Measurements from ENCODE around the gene SEC24A. TPM values are rescaled to one million over a fixed set of nuclear protein-coding genes. Genes with fewer than 3 reads are reported as not detected.
"Not testable (repeated sequence)": the region's sequence is repeated elsewhere in the genome, so short reads cannot be mapped to it uniquely, and the experiment has no call there.

Gene SEC24A
- total RNA-seq, 4 donors from 2014 or later: 12.8 to 17.9 (median 14.7) TPM

GRCh38 chr5:134626369-134627014 lies 22.1 kb upstream of the SEC24A start:
- Histone ChIP-seq H3K4me3 (no peak overlapping the region), H3K9me3 (no peaks in the 10 kb centered on the region), H3K27me3 (no peaks in the 10 kb centered on the region), H3K4me1 (peaks cover 13 to 28% (median 18%) of the 10 kb centered on the region in 4 donors), H3K36me3 (peaks cover 0 to 52% (median 22%) of the 10 kb centered on the region in 4 donors), H3K27ac (replicated peaks in 1 of 4) (no peak overlapping the region)
- 60% methylated on average over 2 of the region's 2 CpGs for WGBS
- intact Hi-C loops (cut with DNase I): no loop called here
- no peak for DNase-seq (ENCODE audit: extremely low spot score)
- TF ChIP-seq, protein P1, sequence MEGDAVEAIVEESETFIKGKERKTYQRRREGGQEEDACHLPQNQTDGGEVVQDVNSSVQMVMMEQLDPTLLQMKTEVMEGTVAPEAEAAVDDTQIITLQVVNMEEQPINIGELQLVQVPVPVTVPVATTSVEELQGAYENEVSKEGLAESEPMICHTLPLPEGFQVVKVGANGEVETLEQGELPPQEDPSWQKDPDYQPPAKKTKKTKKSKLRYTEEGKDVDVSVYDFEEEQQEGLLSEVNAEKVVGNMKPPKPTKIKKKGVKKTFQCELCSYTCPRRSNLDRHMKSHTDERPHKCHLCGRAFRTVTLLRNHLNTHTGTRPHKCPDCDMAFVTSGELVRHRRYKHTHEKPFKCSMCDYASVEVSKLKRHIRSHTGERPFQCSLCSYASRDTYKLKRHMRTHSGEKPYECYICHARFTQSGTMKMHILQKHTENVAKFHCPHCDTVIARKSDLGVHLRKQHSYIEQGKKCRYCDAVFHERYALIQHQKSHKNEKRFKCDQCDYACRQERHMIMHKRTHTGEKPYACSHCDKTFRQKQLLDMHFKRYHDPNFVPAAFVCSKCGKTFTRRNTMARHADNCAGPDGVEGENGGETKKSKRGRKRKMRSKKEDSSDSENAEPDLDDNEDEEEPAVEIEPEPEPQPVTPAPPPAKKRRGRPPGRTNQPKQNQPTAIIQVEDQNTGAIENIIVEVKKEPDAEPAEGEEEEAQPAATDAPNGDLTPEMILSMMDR (IDR thresholded peaks at IDR 0.05): no peak
- no peak for TF ChIP-seq EP300 (IDR thresholded peaks at IDR 0.05)
- no peak for TF ChIP-seq POLR2AphosphoS5 (IDR thresholded peaks at IDR 0.05)
- TF ChIP-seq POLR2A (IDR thresholded peaks at IDR 0.05; ENCODE audit: low read depth): no peak

GRCh38 chr5:134634227-134634626 lies 14.4 kb upstream of the SEC24A start:
- no peaks in the 10 kb centered on the region for H3K9me3 ChIP-seq
- H3K27ac ChIP-seq (replicated peaks in 1 of 4): no peak overlapping the region
- no peak for DNase-seq (ENCODE audit: extremely low spot score)
- H3K27me3 ChIP-seq: no peaks in the 10 kb centered on the region
- peaks cover 12 to 30% (median 25%) of the 10 kb centered on the region in 4 donors for H3K4me1 ChIP-seq
- peaks cover 0 to 8% (median 0%) of the 10 kb centered on the region in 4 donors for H3K36me3 ChIP-seq
- no peak overlapping the region for H3K4me3 ChIP-seq
- intact Hi-C loops (cut with DNase I): no loop called here
- WGBS: 91% methylated on average over 10 of the region's 10 CpGs
- no peak for TF ChIP-seq POLR2AphosphoS5 (IDR thresholded peaks at IDR 0.05)
- TF ChIP-seq, protein P1 (IDR thresholded peaks at IDR 0.05): no peak
- TF ChIP-seq POLR2A (IDR thresholded peaks at IDR 0.05; ENCODE audit: low read depth): no peak
- no peak for TF ChIP-seq EP300 (IDR thresholded peaks at IDR 0.05)

DNA sequence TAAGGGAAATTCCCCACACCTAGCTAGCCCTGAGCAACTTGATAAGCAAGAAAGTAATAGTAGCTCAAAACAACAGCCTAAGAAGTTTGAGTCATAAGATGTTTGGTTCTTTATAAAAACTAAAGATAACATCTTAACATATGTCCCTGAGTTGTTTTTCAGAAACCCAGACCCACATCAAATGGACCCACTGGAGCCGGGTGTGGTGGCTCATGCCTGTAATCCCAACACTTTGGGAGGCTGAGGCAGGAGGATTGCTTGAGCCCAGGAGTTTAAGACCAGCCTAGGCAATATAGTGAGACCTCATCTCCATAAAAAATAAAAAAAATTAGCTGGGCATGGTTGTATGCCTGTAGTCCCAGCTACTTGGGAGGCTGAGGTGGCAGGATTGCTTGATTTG lies 13.2 kb upstream of the SEC24A start:
- intact Hi-C loops (cut with DNase I): not testable (repeated sequence)

DNA sequence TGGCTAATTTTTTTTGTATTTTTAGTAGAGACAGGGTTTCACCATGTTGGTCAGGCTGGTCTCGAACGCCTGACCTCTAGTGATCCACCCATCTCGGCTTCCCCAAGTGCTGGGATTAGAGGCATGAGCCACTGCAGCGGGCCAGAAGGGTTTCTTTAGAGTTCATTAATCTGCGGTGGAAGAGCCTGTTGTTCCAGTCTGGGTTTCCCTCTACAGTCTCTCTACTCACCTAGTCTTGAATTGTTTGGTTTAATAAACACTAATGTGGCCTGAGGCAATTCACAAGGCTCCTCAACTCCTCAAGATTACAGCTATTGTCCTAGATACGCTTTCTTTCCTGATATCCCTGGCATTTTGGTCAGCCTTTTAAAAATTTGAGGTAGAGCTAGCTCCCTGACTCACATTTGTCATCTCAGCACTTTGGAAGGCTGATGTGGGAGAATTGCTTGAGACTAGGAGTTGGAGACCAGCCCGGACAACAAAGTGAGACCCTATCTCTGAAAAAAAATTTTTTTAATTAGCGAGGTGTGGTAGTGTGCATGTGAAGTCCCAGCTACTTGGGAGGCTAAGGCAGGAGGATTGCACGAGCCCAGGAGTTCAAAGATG lies 11.4 kb upstream of the SEC24A start:
- no peaks in the 10 kb centered on the region for H3K9me3 ChIP-seq
- DNase-seq (ENCODE audit: extremely low spot score): no peak
- peaks cover 0 to 8% (median 6%) of the 10 kb centered on the region in 4 donors for H3K4me1 ChIP-seq
- WGBS: 91% methylated on average over 9 of the region's 9 CpGs
- TF ChIP-seq POLR2AphosphoS5 (IDR thresholded peaks at IDR 0.05): no peak
- TF ChIP-seq, protein P1 (IDR thresholded peaks at IDR 0.05): no peak
- TF ChIP-seq POLR2A (IDR thresholded peaks at IDR 0.05; ENCODE audit: low read depth): no peak
- no peak for TF ChIP-seq EP300 (IDR thresholded peaks at IDR 0.05)
- no peak overlapping the region for H3K4me3 ChIP-seq
- intact Hi-C loops (cut with DNase I): no loop called here
- no peaks in the 10 kb centered on the region for H3K36me3 ChIP-seq
- no peak overlapping the region for H3K27ac ChIP-seq (replicated peaks in 1 of 4)
- H3K27me3 ChIP-seq: no peaks in the 10 kb centered on the region

More for the DNA sequence above, 13.2 kb upstream of the SEC24A start:
- H3K36me3 ChIP-seq; H3K27me3 ChIP-seq; DNase-seq (ENCODE audit: extremely low spot score); H3K27ac ChIP-seq (replicated peaks in 1 of 4); H3K4me3 ChIP-seq; H3K9me3 ChIP-seq: not testable (repeated sequence)
- peaks cover 12 to 24% (median 22%) of the 10 kb centered on the region in 4 donors for H3K4me1 ChIP-seq
- 88% methylated on average over 1 of the region's 1 CpG for WGBS

DNA sequence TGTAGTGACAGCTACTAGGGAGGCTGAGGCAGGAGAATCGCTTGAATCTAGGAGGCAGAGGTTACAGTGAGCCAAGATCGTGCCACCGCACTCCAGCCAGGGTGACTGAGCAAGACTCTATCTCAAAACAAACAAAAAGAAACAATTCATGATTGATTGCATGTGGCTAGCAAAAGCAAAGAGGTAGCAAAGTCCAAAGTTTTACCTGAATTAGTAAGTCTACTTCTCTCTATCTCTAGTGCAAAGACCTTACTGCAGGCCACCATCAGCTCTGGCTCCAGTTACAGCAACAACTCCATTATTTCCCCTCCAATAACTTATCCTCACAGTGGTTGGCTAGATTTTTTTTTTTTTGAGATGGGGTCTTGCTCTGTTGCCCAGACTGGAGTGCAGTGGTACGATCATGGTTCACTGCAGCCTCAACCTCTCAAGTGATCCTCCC lies 9.8 kb upstream of the SEC24A start:
- WGBS: 94% methylated on average over 4 of the region's 4 CpGs
- TF ChIP-seq POLR2A (IDR thresholded peaks at IDR 0.05; ENCODE audit: low read depth): no peak
- no peak for TF ChIP-seq EP300 (IDR thresholded peaks at IDR 0.05)
- TF ChIP-seq POLR2AphosphoS5 (IDR thresholded peaks at IDR 0.05): no peak
- TF ChIP-seq, protein P1 (IDR thresholded peaks at IDR 0.05): no peak

More for the DNA sequence above, 9.8 kb upstream of the SEC24A start:
- Histone ChIP-seq H3K27me3 (no peaks in the 10 kb centered on the region), H3K9me3 (no peaks in the 10 kb centered on the region), H3K27ac (replicated peaks in 1 of 4) (no peak overlapping the region), H3K36me3 (no peaks in the 10 kb centered on the region), H3K4me3 (no peak overlapping the region), H3K4me1 (no peaks in the 10 kb centered on the region)
- intact Hi-C loops (cut with DNase I): no loop called here
- DNase-seq (ENCODE audit: extremely low spot score): no peak

Data from esophagus muscularis mucosa (tissue), 4 donors.